Activated naive CD8-positive, alpha-beta T cell treated with anti-CD3 and anti-CD28 coated beads, Interleukin-2, amount 50 U/mL, for 24 hours (primary cell): ENCODE data around the gene ADAMTS6.

Source experiments
- ATAC-seq: fragments of 150-1000 bp; cut with Tn5 transposase; one replicate; pipeline ENCODE4 v1.10.0; 2021
- DNase-seq: peaks from one replicate; pipeline ENCODE4 v3.0.0; 2021
- H3K27ac Mint-ChIP-seq: one replicate; pipeline ENCODE4 v1.8.0; 2021; ENCODE audit warnings: mild to moderate bottlenecking, mixed read lengths
- H3K27me3 Mint-ChIP-seq: one replicate; pipeline ENCODE4 v1.8.0; 2021; ENCODE audit warnings: mixed read lengths
- H3K36me3 Mint-ChIP-seq: one replicate; pipeline ENCODE4 v1.8.0; 2021; ENCODE audit warnings: low read depth, mixed read lengths
- H3K4me1 Mint-ChIP-seq: one replicate; pipeline ENCODE4 v1.8.0; 2021; ENCODE audit warnings: mixed read lengths
- H3K4me3 Mint-ChIP-seq: one replicate; pipeline ENCODE4 v1.8.0; 2021; ENCODE audit warnings: mild to moderate bottlenecking, moderate library complexity, mixed read lengths
- H3K9me3 Mint-ChIP-seq: one replicate; pipeline ENCODE4 v1.8.0; 2021; ENCODE audit warnings: mixed read lengths

The ADAMTS6 gene

GRCh38 chr5:65252977-65253376, 228.7 kb downstream of the ADAMTS6 start:
- Mint-ChIP-seq H3K36me3 (no peaks in the 10 kb centered on the region), H3K9me3 (no peaks in the 10 kb centered on the region), H3K4me1 (no peaks in the 10 kb centered on the region), H3K4me3 (no peak overlapping the region), H3K27ac (no peak overlapping the region), H3K27me3 (no peaks in the 10 kb centered on the region)
- DNase-seq (no peak), ATAC-seq (no peak)

DNA sequence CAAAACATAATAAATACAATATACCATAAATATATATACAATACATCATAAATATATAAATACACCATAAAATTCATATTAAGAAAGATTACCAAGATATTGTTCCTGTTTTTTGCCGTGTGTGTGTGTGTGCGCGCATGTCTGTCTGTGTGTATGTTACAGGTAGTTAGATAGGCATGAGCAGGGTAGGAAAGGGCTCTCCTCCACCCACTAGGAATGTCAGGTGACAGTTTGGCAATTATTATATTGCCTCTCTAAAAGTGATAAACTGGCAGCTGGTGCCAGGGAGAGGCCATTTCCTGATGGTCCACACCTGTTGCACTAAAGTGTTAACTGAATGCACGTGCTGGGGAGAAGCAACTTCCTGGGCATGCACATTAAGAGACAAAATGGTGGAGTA, 232.8 kb downstream of the ADAMTS6 start:
- Mint-ChIP-seq H3K36me3 (no peaks in the 10 kb centered on the region), H3K9me3 (no peaks in the 10 kb centered on the region), H3K4me3 (no peak overlapping the region), H3K27me3 (no peaks in the 10 kb centered on the region), H3K4me1 (no peaks in the 10 kb centered on the region), H3K27ac (no peak overlapping the region)
- DNase-seq (no peak), ATAC-seq (no peak)

GRCh38 chr5:65247594-65247993, 234.1 kb downstream of the ADAMTS6 start:
- no peaks in the 10 kb centered on the region for H3K36me3 Mint-ChIP-seq
- no peaks in the 10 kb centered on the region for H3K9me3 Mint-ChIP-seq
- H3K4me3 Mint-ChIP-seq: no peak overlapping the region
- H3K27me3 Mint-ChIP-seq: no peaks in the 10 kb centered on the region
- H3K4me1 Mint-ChIP-seq: no peaks in the 10 kb centered on the region
- ATAC-seq (no peak), DNase-seq (no peak)
- no peak overlapping the region for H3K27ac Mint-ChIP-seq

DNA sequence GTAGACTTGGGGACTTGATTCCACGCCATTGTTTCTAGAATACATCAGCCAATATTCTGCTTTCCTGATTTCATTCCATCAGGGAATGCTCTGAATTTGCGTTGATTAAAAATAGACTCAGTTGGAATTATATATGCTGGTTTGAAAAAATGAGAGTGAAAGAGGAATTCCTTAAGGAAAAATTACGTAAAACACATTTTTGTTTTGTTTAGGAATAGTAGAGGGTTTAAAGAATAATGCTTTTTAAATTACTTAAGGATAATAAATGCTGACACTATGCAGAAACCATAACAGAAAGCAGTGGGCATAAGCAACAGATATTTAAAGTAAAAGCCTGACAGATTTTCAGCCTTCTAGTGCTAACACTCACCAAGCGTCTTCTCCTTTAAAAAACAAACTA, 235.0 kb downstream of the ADAMTS6 start:
- Mint-ChIP-seq H3K27ac (no peak overlapping the region), H3K27me3 (no peaks in the 10 kb centered on the region), H3K36me3 (no peaks in the 10 kb centered on the region), H3K4me3 (no peak overlapping the region), H3K4me1 (no peaks in the 10 kb centered on the region), H3K9me3 (no peaks in the 10 kb centered on the region)
- ATAC-seq (no peak), DNase-seq (no peak)

DNA sequence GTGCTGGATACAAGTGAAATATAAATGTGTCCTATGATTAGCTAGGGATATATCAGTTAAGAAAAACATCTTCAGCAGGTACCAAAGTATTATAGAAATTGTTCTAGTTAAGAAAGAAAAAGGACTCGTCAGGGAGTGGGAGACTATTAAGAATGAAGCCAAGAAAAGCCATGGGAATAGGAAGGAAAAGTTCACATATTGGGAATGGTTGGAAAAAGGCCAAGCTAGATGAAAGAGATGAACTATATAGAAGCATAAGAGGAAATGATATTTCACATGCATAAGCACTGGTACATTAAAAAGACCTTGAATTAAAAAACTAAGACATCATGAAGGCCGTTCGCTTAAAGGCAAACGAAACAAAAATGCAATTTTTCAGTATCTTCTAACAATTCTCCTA, 237.7 kb downstream of the ADAMTS6 start:
- Mint-ChIP-seq H3K9me3 (no peaks in the 10 kb centered on the region), H3K4me1 (no peaks in the 10 kb centered on the region), H3K27ac (no peak overlapping the region), H3K36me3 (no peaks in the 10 kb centered on the region), H3K27me3 (no peaks in the 10 kb centered on the region), H3K4me3 (no peak overlapping the region)
- DNase-seq: no peak
- no peak for ATAC-seq

GRCh38 chr5:65243161-65243560, 238.6 kb downstream of the ADAMTS6 start:
- no peak overlapping the region for H3K4me3 Mint-ChIP-seq

DNA sequence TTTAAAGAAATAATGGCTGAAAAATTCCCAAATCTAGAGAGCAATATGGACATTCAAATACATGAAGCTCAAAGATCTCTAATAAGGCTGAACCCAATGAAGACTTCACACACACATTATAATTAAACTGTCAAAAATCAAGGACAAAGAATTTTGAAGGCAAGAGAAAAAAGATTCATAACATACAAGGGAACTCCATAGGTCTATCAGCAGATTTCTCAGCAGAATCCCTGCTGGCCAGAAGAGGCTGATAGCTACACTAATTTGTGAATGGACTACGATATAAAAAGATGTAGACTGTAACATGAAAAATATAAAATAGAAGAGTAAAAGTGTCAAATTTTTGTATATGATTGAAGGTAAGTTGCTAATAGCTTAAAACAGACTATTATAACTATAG, 251.9 kb downstream of the ADAMTS6 start:
- H3K27ac Mint-ChIP-seq: no peak overlapping the region
- H3K27me3 Mint-ChIP-seq: no peaks in the 10 kb centered on the region
- H3K4me1 Mint-ChIP-seq: no peaks in the 10 kb centered on the region
- peaks cover 31% of the 10 kb centered on the region for H3K9me3 Mint-ChIP-seq
- DNase-seq: no peak
- ATAC-seq: no peak
- peaks cover 23% of the 10 kb centered on the region for H3K36me3 Mint-ChIP-seq
- no peak overlapping the region for H3K4me3 Mint-ChIP-seq

More at GRCh38 chr5:65243161-65243560, 238.6 kb downstream of the ADAMTS6 start:
- DNase-seq (no peak), ATAC-seq (no peak)
- H3K27ac Mint-ChIP-seq: no peak overlapping the region
- H3K9me3 Mint-ChIP-seq: no peaks in the 10 kb centered on the region
- H3K36me3 Mint-ChIP-seq: no peaks in the 10 kb centered on the region
- H3K27me3 Mint-ChIP-seq: no peaks in the 10 kb centered on the region
- no peaks in the 10 kb centered on the region for H3K4me1 Mint-ChIP-seq

DNA sequence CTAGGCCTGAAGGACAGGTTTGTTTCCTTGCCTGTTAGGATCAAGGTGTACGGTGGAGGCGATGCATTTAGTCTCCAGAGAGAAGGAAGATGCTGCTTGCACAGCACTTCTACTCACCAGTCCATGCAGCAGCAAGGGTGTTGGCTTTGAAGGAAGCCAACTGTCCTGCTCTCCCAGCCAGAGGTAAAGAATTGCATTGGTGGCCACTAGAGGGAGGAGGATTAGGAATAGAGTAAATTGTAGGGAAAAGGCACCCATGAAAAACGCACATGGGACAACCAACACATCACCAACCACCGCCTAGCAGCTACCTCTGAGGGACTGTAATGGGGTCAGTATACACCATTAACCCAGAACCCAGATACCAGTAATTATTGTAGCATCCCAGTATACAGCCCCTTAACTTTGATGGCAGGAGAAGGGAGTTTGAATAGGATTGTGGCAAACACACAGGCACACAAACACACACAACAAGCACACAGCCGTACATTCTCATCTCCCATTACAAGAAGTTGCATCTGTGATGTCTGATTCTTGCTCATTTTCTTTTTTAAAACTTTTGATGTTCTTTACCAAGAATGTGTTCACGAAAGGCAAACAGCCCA, 267.7 kb downstream of the ADAMTS6 start:
- peaks cover 4% of the 10 kb centered on the region for H3K36me3 Mint-ChIP-seq
- DNase-seq: no peak
- H3K27ac Mint-ChIP-seq: peak overlapping the region; percentile 3
- no peaks in the 10 kb centered on the region for H3K27me3 Mint-ChIP-seq
- H3K4me3 Mint-ChIP-seq: no peak overlapping the region
- H3K4me1 Mint-ChIP-seq: no peaks in the 10 kb centered on the region
- ATAC-seq: no peak
- no peaks in the 10 kb centered on the region for H3K9me3 Mint-ChIP-seq

GRCh38 chr5:65209341-65209740, 272.4 kb downstream of the ADAMTS6 start:
- no peaks in the 10 kb centered on the region for H3K4me1 Mint-ChIP-seq
- H3K4me3 Mint-ChIP-seq: no peak overlapping the region
- H3K27ac Mint-ChIP-seq: no peak overlapping the region
- no peaks in the 10 kb centered on the region for H3K27me3 Mint-ChIP-seq
- no peak for DNase-seq
- no peak for ATAC-seq
- no peaks in the 10 kb centered on the region for H3K9me3 Mint-ChIP-seq
- peaks cover 4% of the 10 kb centered on the region for H3K36me3 Mint-ChIP-seq

DNA sequence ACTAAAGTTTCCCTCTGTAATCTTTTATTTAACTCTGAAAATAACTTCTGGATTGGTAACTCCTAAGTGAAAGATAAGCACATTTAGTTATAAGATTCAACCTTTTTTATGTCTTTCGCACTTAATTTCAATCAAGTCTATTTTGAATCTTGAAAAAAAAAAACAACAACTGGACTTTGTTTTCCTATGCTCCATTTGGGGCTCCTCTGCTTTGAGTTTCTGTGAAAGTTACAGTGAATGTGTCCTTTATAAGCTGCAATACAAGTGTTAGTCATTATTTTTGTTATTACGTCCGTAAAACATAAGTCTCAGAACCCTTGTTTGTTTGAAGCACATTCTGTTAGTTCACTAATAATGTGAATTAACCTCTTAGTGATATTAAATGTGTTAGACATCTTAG, 276.8 kb downstream of the ADAMTS6 start:
- Mint-ChIP-seq H3K27ac (no peak overlapping the region), H3K4me3 (no peak overlapping the region), H3K36me3 (no peaks in the 10 kb centered on the region), H3K27me3 (peaks cover 3% of the 10 kb centered on the region), H3K4me1 (no peaks in the 10 kb centered on the region), H3K9me3 (no peaks in the 10 kb centered on the region)
- ATAC-seq (no peak), DNase-seq (no peak)

DNA sequence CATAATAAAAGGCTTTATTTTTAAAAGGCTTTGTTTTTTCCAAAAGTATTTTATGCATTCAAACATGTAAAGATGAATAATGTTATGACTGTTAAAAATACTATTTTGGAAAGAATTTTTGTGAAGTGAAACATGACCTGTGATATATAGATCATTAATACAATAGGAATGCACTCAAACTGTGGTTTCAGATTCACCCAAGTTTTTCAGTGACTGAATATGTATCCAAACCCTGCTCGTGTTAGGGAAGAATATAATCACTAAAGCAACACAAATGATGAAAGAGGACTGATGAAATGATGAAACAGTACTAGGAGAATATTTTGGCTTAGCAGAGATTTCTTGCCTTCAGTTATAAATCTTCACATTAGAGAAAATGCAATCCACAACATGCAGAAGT, 278.0 kb downstream of the ADAMTS6 start:
- Mint-ChIP-seq H3K36me3 (no peaks in the 10 kb centered on the region), H3K4me3 (no peak overlapping the region), H3K27ac (no peak overlapping the region), H3K4me1 (no peaks in the 10 kb centered on the region), H3K9me3 (no peaks in the 10 kb centered on the region), H3K27me3 (peaks cover 4% of the 10 kb centered on the region)
- ATAC-seq (no peak), DNase-seq (no peak)

GRCh38 chr5:65199993-65200675, 281.6 kb downstream of the ADAMTS6 start:
- Mint-ChIP-seq H3K36me3 (no peaks in the 10 kb centered on the region), H3K9me3 (no peaks in the 10 kb centered on the region), H3K27me3 (peaks cover 4% of the 10 kb centered on the region), H3K27ac (no peak overlapping the region), H3K4me3 (no peak overlapping the region), H3K4me1 (no peaks in the 10 kb centered on the region)
- DNase-seq: no peak
- ATAC-seq: no peak

- no peak overlapping the region for H3K4me3 Mint-ChIP-seq
Measured at GRCh38 chr5:65198456-65199120, 283.1 kb downstream of the ADAMTS6 start.

DNA sequence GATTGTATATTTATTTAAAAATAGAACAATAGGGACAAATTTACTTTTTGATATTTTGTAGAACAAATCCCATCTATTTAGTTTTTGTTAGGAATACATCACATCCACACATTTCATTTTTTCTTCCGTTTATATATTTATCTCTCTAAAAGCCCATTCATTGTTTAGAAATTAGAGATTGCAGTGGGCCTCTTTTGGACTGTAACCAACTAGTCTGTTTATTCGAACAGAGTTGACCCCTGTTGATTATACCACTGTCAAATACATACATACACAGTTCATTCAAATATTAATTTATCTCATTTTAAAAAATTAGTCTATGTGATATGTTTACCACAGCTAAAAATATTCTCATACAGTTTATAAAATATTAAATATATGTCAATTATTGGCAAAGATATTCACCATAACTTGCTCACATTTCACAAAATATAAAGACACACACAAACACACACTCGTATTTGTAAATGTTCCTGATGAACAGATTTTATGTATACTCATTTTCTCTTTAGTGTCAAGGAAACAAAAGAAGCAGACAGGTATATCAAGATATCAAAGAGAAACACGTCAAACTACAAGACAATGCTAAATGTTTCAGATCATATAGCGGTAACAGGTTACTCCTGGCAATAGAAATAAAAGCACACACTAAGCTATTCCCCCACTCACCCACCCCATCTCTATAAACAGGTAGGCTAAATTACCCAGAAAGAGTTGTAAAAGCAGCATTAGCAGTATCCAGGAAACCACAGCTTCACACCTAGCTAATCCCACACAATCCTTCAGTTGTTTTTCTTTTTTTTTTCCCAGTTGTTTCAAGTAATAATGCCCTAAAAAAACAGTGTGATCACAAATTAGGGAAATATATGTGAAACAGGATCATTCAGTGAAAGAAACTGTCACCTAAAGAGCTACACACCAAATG, 283.9 kb downstream of the ADAMTS6 start:
- Mint-ChIP-seq H3K27ac (no peak overlapping the region), H3K36me3 (no peaks in the 10 kb centered on the region), H3K9me3 (no peaks in the 10 kb centered on the region), H3K4me3 (no peak overlapping the region), H3K4me1 (no peaks in the 10 kb centered on the region), H3K27me3 (peaks cover 4% of the 10 kb centered on the region)
- ATAC-seq: no peak
- DNase-seq: no peak

More at GRCh38 chr5:65198456-65199120, 283.1 kb downstream of the ADAMTS6 start:
- no peaks in the 10 kb centered on the region for H3K9me3 Mint-ChIP-seq
- no peak overlapping the region for H3K27ac Mint-ChIP-seq
- DNase-seq (no peak), ATAC-seq (no peak)
- no peaks in the 10 kb centered on the region for H3K4me1 Mint-ChIP-seq
- no peaks in the 10 kb centered on the region for H3K36me3 Mint-ChIP-seq
- H3K27me3 Mint-ChIP-seq: peaks cover 4% of the 10 kb centered on the region
